HepG2 (cell line): Measurements from ENCODE around the gene ZNF23. TPM values are rescaled to one million over a fixed set of nuclear protein-coding genes. Genes with fewer than 3 reads are reported as not detected.

Experiments
- ATF3 ChIP-seq: sonication (generic); formaldehyde crosslinking; IDR thresholded peaks from 2 replicates; pipeline ENCODE4 v1.4.0; 2020; ENCODE audit warnings: missing genetic modification reagents
- CSRNP1 ChIP-seq: sonication (generic); formaldehyde crosslinking; IDR thresholded peaks from 2 replicates; pipeline ENCODE4 v1.8.1; 2023; ENCODE audit warnings: mild to moderate bottlenecking, missing genetic modification reagents
- FOXK2 ChIP-seq: fragments of 450-650 bp; IDR thresholded peaks from 2 replicates; pipeline ENCODE4 v1.6.1; 2016
- IRX3 ChIP-seq: sonication (generic); formaldehyde crosslinking; IDR thresholded peaks from 2 replicates; pipeline ENCODE4 v1.8.1; 2023; ENCODE audit warnings: mild to moderate bottlenecking, low read depth, missing genetic modification reagents, borderline replicate concordance
- MBD4 ChIP-seq: IDR thresholded peaks from 2 replicates; pipeline ENCODE4 v1.6.1; 2012; ENCODE audit warnings: low read length, inconsistent platforms, borderline replicate concordance
- PHF8 ChIP-seq: sonication (generic); formaldehyde crosslinking; IDR thresholded peaks from 2 replicates; pipeline ENCODE4 v1.5.0; 2020; ENCODE audit warnings: missing genetic modification reagents
- SRF ChIP-seq: IDR thresholded peaks from 2 replicates; pipeline ENCODE4 v1.6.1; 2011; ENCODE audit warnings: mild to moderate bottlenecking, low read depth, low read length, moderate library complexity
- ZNF232 ChIP-seq: sonication (generic); formaldehyde crosslinking; IDR thresholded peaks from 2 replicates; pipeline ENCODE4 v1.4.0; 2020; ENCODE audit warnings: missing genetic modification reagents, borderline replicate concordance
- ZNF234 ChIP-seq: sonication (generic); formaldehyde crosslinking; conservative IDR thresholded peaks from 2 replicates; pipeline ENCODE4 v1.5.1; 2020; ENCODE audit warnings: mild to moderate bottlenecking, missing genetic modification reagents
- ZNF280D ChIP-seq: sonication (generic); formaldehyde crosslinking; IDR thresholded peaks from 2 replicates; pipeline ENCODE4 v1.5.1; 2020; ENCODE audit warnings: mild to moderate bottlenecking, missing genetic modification reagents
- ZNF510 ChIP-seq: sonication (generic); formaldehyde crosslinking; IDR thresholded peaks from 2 replicates; pipeline ENCODE4 v1.4.0; 2020; ENCODE audit warnings: low read depth, mild to moderate bottlenecking, missing genetic modification reagents
- ZNF639 ChIP-seq: conservative IDR thresholded peaks from 2 replicates; pipeline ENCODE4 v1.6.1; 2018; ENCODE audit warnings: missing genetic modification reagents
- ZSCAN20 ChIP-seq: sonication (generic); formaldehyde crosslinking; IDR thresholded peaks from 2 replicates; pipeline ENCODE4 v1.4.0; 2020; ENCODE audit warnings: missing genetic modification reagents, mild to moderate bottlenecking, borderline replicate concordance
- polyA plus RNA-seq, 8 experiments: library from polyadenylated mRNA; depleted of rRNA in 3 of 8; stranded (reverse) in 7 of 8; unstranded in 1 of 8; fragments of >200 nt; fragmentation: Illumina TruSeq in 4 of 8; extraction: Trizol in 4 of 8; gene quantifications; 2 replicates each; pipeline versions ENCODE4 v1.2.1 to v1.2.3, GENCODE V29; 2011 to 2016; ENCODE audit warnings: low read depth in 4 of 8, missing spikeins in 1 of 8, mixed read lengths in 1 of 8; ENCODE audit not compliant: insufficient read depth in 1 of 8
- total RNA-seq, 5 experiments: library from RNA; depleted of rRNA; stranded (reverse); fragments of >200 nt; fragmentation: Illumina TruSeq; extraction: Trizol; gene quantifications; 2 replicates each; pipeline ENCODE4 v1.2.3, GENCODE V29; 2016; ENCODE audit warnings: low read depth in 1 of 5
- TF ChIP-seq, protein P1 (sequence below): sonication (generic); formaldehyde crosslinking; IDR thresholded peaks from 2 replicates; pipeline ENCODE4 v1.5.0; 2020; ENCODE audit warnings: missing genetic modification reagents
- TF ChIP-seq, protein P2 (sequence below): sonication (generic); formaldehyde crosslinking; IDR thresholded peaks from 2 replicates; pipeline ENCODE4 v1.4.0; 2020; ENCODE audit warnings: missing genetic modification reagents

The ZNF23 gene
- total and polyA plus RNA-seq, 2 of the 13 experiments (the other 11 are each of a cell fraction or from before 2014, with no cell fraction given), result 8.6 to 12.2 TPM

DNA sequence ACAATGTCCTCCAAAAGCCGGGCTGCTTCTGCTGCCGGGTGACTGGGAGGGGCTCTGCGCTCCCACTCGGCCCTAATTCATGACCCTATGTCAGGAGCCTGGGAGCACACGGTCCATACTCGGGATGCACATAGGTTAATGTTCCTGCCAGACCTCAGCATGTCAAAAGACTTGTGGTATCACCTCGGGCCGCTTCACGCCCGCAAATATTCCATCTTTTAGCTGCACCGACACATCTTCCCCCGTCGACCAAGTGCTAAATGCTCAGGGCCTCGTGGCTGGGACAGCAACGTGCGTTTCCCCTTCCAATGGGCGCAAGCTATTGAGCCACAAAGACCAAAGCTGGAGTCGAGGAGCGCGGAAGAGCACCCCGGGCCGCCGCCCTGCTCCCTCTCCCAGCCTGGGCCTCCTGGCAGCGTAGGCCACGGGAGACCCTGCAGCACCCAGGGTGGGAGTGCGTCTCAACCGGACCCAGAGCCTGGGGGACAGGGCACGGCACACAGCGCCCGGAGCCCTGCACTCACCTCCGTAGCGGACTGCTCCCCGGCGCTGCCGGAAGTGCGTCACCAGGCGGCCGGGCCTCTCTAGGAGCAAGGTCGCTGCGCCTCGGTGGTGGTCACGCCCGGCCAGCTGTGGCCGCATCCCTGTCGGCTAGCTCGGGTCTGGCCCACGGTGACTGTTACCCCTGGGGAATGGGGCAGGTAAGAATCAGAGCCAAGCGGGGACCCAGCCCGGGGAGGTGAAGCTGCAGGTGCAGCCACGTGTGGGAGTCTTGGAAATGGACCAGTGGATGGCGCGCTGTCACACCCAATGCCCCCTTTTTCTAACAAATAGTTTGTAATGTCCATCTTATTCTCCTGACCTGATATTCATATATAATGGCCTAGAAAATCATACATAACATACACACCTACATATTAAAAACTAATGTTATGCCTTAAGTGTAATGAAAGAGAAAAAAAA, at the start of gene ZNF23 (continued):
- peak; percentile 88 for TF ChIP-seq ZNF639 (CRISPR knock-in tag)
- TF ChIP-seq ZNF232 (CRISPR knock-in tag), result peak; percentile 90; the same call in 1 of the 2 replicates
- TF ChIP-seq PHF8 (CRISPR knock-in tag), result peak; percentile 100
- TF ChIP-seq ZNF510 (CRISPR knock-in tag), result no peak
- peak; percentile 3; the same call in 1 of the 2 replicates for TF ChIP-seq IRX3 (CRISPR knock-in tag)
- TF ChIP-seq ZSCAN20 (CRISPR knock-in tag), result peak; percentile 65
- TF ChIP-seq CSRNP1 (CRISPR knock-in tag), result peak; percentile 69; the same call in 1 of the 2 replicates
- TF ChIP-seq, protein P1, sequence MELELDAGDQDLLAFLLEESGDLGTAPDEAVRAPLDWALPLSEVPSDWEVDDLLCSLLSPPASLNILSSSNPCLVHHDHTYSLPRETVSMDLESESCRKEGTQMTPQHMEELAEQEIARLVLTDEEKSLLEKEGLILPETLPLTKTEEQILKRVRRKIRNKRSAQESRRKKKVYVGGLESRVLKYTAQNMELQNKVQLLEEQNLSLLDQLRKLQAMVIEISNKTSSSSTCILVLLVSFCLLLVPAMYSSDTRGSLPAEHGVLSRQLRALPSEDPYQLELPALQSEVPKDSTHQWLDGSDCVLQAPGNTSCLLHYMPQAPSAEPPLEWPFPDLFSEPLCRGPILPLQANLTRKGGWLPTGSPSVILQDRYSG (CRISPR knock-in tag), result no peak
- TF ChIP-seq, protein P2, sequence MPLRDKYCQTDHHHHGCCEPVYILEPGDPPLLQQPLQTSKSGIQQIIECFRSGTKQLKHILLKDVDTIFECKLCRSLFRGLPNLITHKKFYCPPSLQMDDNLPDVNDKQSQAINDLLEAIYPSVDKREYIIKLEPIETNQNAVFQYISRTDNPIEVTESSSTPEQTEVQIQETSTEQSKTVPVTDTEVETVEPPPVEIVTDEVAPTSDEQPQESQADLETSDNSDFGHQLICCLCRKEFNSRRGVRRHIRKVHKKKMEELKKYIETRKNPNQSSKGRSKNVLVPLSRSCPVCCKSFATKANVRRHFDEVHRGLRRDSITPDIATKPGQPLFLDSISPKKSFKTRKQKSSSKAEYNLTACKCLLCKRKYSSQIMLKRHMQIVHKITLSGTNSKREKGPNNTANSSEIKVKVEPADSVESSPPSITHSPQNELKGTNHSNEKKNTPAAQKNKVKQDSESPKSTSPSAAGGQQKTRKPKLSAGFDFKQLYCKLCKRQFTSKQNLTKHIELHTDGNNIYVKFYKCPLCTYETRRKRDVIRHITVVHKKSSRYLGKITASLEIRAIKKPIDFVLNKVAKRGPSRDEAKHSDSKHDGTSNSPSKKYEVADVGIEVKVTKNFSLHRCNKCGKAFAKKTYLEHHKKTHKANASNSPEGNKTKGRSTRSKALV, result no peak; the same call in 1 of the 2 replicates
- peak; percentile 77 for TF ChIP-seq ATF3 (CRISPR knock-in tag)
- no peak for TF ChIP-seq ZNF234 (CRISPR knock-in tag)
- TF ChIP-seq SRF, result peak; percentile 55; the same call in 1 of the 2 replicates
- peak; percentile 90 for TF ChIP-seq ZNF280D (CRISPR knock-in tag)
- TF ChIP-seq FOXK2, result no peak
- TF ChIP-seq MBD4, result no peak
